ENCODE data around the gene LMOD1. TPM values are rescaled to one million over a fixed set of nuclear protein-coding genes. Genes with fewer than 3 reads are reported as not detected.

Gene LMOD1
- total RNA-seq, 1 experiment from 2014 or later: not detected

GRCh38 chr1:201933840-201934430 lies 12.4 kb downstream of the LMOD1 start:
- Mint-ChIP-seq H3K36me3 (ENCODE audit: insufficient read depth, unreplicated experiment) (no peaks in the 10 kb centered on the region), H3K4me3 (ENCODE audit: unreplicated experiment) (no peak overlapping the region), H3K27me3 (ENCODE audit: insufficient read depth, unreplicated experiment) (no peaks in the 10 kb centered on the region), H3K4me1 (ENCODE audit: insufficient read depth, unreplicated experiment) (peaks cover 12% of the 10 kb centered on the region), H3K9me3 (ENCODE audit: unreplicated experiment) (no peaks in the 10 kb centered on the region), H3K27ac (ENCODE audit: low read depth, unreplicated experiment) (no peak overlapping the region)
- BruUV-seq (replicated peaks): no TSS peak
- no peak for TF ChIP-seq CTCF (IDR thresholded peaks at IDR 0.05; ENCODE audit: unreplicated experiment)
- CTCF ChIA-PET: interaction anchor here (0.9 to 1.0 kb wide), 2 partner anchors 8 to 38 kb away, joined by 3 to 6 read pairs; no protein-coding TSS in a partner anchor
- POLR2A ChIA-PET: interaction anchor here (0.6 to 0.7 kb wide), 2 partner anchors 15 to 89 kb away, joined by 3 read pairs; no protein-coding TSS in a partner anchor
- DNase-seq (ENCODE audit: unreplicated experiment): peak; percentile 37
- intact Hi-C loops (cut with micrococcal nuclease): no loop called here

GRCh38 chr1:201930803-201931202 lies 15.5 kb downstream of the LMOD1 start:
- H3K4me3 Mint-ChIP-seq (ENCODE audit: unreplicated experiment): no peak overlapping the region
- H3K27ac Mint-ChIP-seq (ENCODE audit: low read depth, unreplicated experiment): no peak overlapping the region
- ChIA-PET CTCF (interaction anchor here (1.2 kb wide), 2 partner anchors 10 to 37 kb away, joined by 3 to 8 read pairs; no protein-coding TSS in a partner anchor), POLR2A (interaction anchor here (0.6 to 1.1 kb wide), 3 partner anchors 13 to 242 kb away, joined by 3 read pairs; partner anchors contain the start of gene TIMM17A)
- BruUV-seq (replicated peaks): no TSS peak
- no peak for DNase-seq (ENCODE audit: unreplicated experiment)
- intact Hi-C loops (cut with micrococcal nuclease): no loop called here
- H3K36me3 Mint-ChIP-seq (ENCODE audit: insufficient read depth, unreplicated experiment): no peaks in the 10 kb centered on the region
- peaks cover 6% of the 10 kb centered on the region for H3K4me1 Mint-ChIP-seq (ENCODE audit: insufficient read depth, unreplicated experiment)
- H3K27me3 Mint-ChIP-seq (ENCODE audit: insufficient read depth, unreplicated experiment): no peaks in the 10 kb centered on the region
- H3K9me3 Mint-ChIP-seq (ENCODE audit: unreplicated experiment): no peaks in the 10 kb centered on the region
- TF ChIP-seq CTCF (IDR thresholded peaks at IDR 0.05; ENCODE audit: unreplicated experiment): no peak

- Mint-ChIP-seq H3K36me3 (ENCODE audit: insufficient read depth, unreplicated experiment) (no peaks in the 10 kb centered on the region), H3K9me3 (ENCODE audit: unreplicated experiment) (no peaks in the 10 kb centered on the region), H3K4me1 (ENCODE audit: insufficient read depth, unreplicated experiment) (peaks cover 6% of the 10 kb centered on the region), H3K4me3 (ENCODE audit: unreplicated experiment) (no peak overlapping the region), H3K27ac (ENCODE audit: low read depth, unreplicated experiment) (no peak overlapping the region), H3K27me3 (ENCODE audit: insufficient read depth, unreplicated experiment) (no peaks in the 10 kb centered on the region)
- CTCF ChIA-PET: interaction anchor here (0.6 to 7.5 kb wide), 2 partner anchors 34 to 43 kb away, joined by 4 to 51 read pairs; no protein-coding TSS in a partner anchor
- no peak for TF ChIP-seq CTCF (IDR thresholded peaks at IDR 0.05; ENCODE audit: unreplicated experiment)
- intact Hi-C loops (cut with micrococcal nuclease): no loop called here
- no TSS peak for BruUV-seq (replicated peaks)
- POLR2A ChIA-PET: interaction anchor here (1.1 kb wide), 1 partner anchor 13 kb away, joined by 3 read pairs; no protein-coding TSS in a partner anchor
- no peak for DNase-seq (ENCODE audit: unreplicated experiment)
Observed at GRCh38 chr1:201930137-201930536, 16.2 kb downstream of the LMOD1 start.

- POLR2A ChIA-PET: interaction anchor here (0.8 to 1.7 kb wide), 3 partner anchors 18 to 46 kb away, joined by 3 to 4 read pairs (median 3); no protein-coding TSS in a partner anchor
- CTCF ChIA-PET: interaction anchor here (0.6 to 7.5 kb wide), 5 partner anchors 8 to 207 kb away, joined by 3 to 51 read pairs (median 4); no protein-coding TSS in a partner anchor
- no peaks in the 10 kb centered on the region for H3K4me1 Mint-ChIP-seq (ENCODE audit: insufficient read depth, unreplicated experiment)
Observed at GRCh38 chr1:201928266-201928665, 18.1 kb downstream of the LMOD1 start.

More at GRCh38 chr1:201928266-201928665, 18.1 kb downstream of the LMOD1 start:
- intact Hi-C loops (cut with micrococcal nuclease): no loop called here
- TF ChIP-seq CTCF (IDR thresholded peaks at IDR 0.05; ENCODE audit: unreplicated experiment): no peak
- H3K27ac Mint-ChIP-seq (ENCODE audit: low read depth, unreplicated experiment): no peak overlapping the region
- H3K27me3 Mint-ChIP-seq (ENCODE audit: insufficient read depth, unreplicated experiment): no peaks in the 10 kb centered on the region
- BruUV-seq (replicated peaks): no TSS peak
- H3K4me3 Mint-ChIP-seq (ENCODE audit: unreplicated experiment): no peak overlapping the region
- H3K9me3 Mint-ChIP-seq (ENCODE audit: unreplicated experiment): no peaks in the 10 kb centered on the region
- H3K36me3 Mint-ChIP-seq (ENCODE audit: insufficient read depth, unreplicated experiment): no peaks in the 10 kb centered on the region
- DNase-seq (ENCODE audit: unreplicated experiment): no peak
